ENCODE results near the gene EIF3L. TPM values are rescaled to one million over a fixed set of nuclear protein-coding genes. Genes with fewer than 3 reads are reported as not detected.
A peak's percentile ranks its signal among the peaks of the same experiment; 100 is the strongest.

Gene EIF3L
- total RNA-seq, 1 experiment from 2014 or later: 739 TPM

GRCh38 chr22:37906364-37907008 lies 57.3 kb downstream of the EIF3L start:
- Histone ChIP-seq H4K5ac (ENCODE audit: insufficient read length, low read depth, low read length) (no peak overlapping the region), H2BK5ac (ENCODE audit: insufficient read length, low read length) (no peak overlapping the region), H2AK5ac (ENCODE audit: insufficient read length, low read length) (no peak overlapping the region), H2BK20ac (ENCODE audit: low read depth, low read length, poor library complexity, severe bottlenecking) (no peak overlapping the region), H3K27me3 (ENCODE audit: insufficient read depth, low read length) (no peaks in the 10 kb centered on the region), H3T11ph (ENCODE audit: low read length) (no peak overlapping the region), H2BK12ac (ENCODE audit: insufficient read length, low read depth, low read length) (no peak overlapping the region), H3K4ac (ENCODE audit: low read depth, low read length) (no peak overlapping the region), H3K56ac (ENCODE audit: insufficient read length, low read depth, low read length) (no peak overlapping the region), H4K20me1 (ENCODE audit: control insufficient read depth, insufficient read depth, insufficient read length) (no peaks in the 10 kb centered on the region), H2BK120ac (ENCODE audit: low read depth, low read length, poor library complexity, severe bottlenecking) (no peak overlapping the region), H4K91ac (ENCODE audit: insufficient read length, low read depth, low read length) (no peak overlapping the region), H3K4me1 (ENCODE audit: insufficient read depth, low read length) (0 out of 2 replicates have a peak, but pooled peaks cover 3% of the 10 kb centered on the region), H3K23me2 (ENCODE audit: insufficient read length, low read depth, low read length, poor library complexity, severe bottlenecking) (peaks cover 5% of the 10 kb centered on the region), H2AFZ (ENCODE audit: low read length) (no peak overlapping the region), H2BK15ac (ENCODE audit: low read depth, low read length) (no peak overlapping the region), H3K4me2 (ENCODE audit: insufficient read depth, insufficient read length, low read length) (peak overlapping the region; percentile 33), H3K79me1 (ENCODE audit: insufficient read depth, low read depth, low read length, poor library complexity, severe bottlenecking) (no peaks in the 10 kb centered on the region), H3K14ac (ENCODE audit: insufficient read depth, low read length) (peak overlapping the region; percentile 91), H3K23ac (ENCODE audit: insufficient read length, low read depth, low read length) (no peak overlapping the region), H3K79me2 (ENCODE audit: insufficient read depth, low read length) (no peaks in the 10 kb centered on the region), H3K18ac (ENCODE audit: insufficient read length, low read depth, low read length) (no peak overlapping the region), H3K27ac (ENCODE audit: insufficient read length, low read depth, low read length) (no peak overlapping the region), H3K9me3 (ENCODE audit: control insufficient read depth, low read depth, low read length) (no peaks in the 10 kb centered on the region), H4K8ac (replicated peaks; ENCODE audit: insufficient read length, low read depth, low read length) (no peak overlapping the region), H3K9ac (ENCODE audit: extremely low read depth, insufficient read length, low read length) (peak overlapping the region; percentile 45)
- peak overlapping the region in 1 of 3 experiments; percentile 84; a peak in 1 of 7 replicates for H3K27ac Mint-ChIP-seq
- TF ChIP-seq CTCF (conservative IDR thresholded peaks at IDR 0.05): no peak
- WGBS (ENCODE audit: extremely low coverage, insufficient read length, low lambda C conversion rate): no CpG with 5 or more reads among the region's 75 CpGs
- peaks cover 42 to 46% of the 10 kb centered on the region in 2 experiments for H3K4me1 Mint-ChIP-seq
- peaks cover 3 to 10% (median 9%) of the 10 kb centered on the region in 3 experiments; a peak in 4 of 7 replicates for H3K36me3 Mint-ChIP-seq (ENCODE audit: insufficient read depth in 1 of 3, low read depth in 3 of 3)
- no peaks in the 10 kb centered on the region for H3K9me3 Mint-ChIP-seq
- H3K27me3 Mint-ChIP-seq (ENCODE audit: low read depth): no peaks in the 10 kb centered on the region
- DNase-seq: no peak
- H3K4me3 Mint-ChIP-seq: peak overlapping the region; percentile 76 to 85

Data from H9 (cell line).